ES-I3 (cell line): ENCODE data around the gene KLK15.
A peak's percentile ranks its signal among the peaks of the same experiment; 100 is the strongest.

Source experiments
- H3K36me3 ChIP-seq: 2 replicates; pipeline ENCODE4 v1.6.1; 2013; ENCODE audit warnings: mild to moderate bottlenecking, low read length, control low read depth, moderate library complexity; ENCODE audit not compliant: insufficient read depth
- H3K4me1 ChIP-seq: 2 replicates; pipeline ENCODE4 v1.6.1; 2013; ENCODE audit warnings: mild to moderate bottlenecking, control low read depth, low read length; ENCODE audit not compliant: insufficient read depth
- H3K9ac ChIP-seq: 2 replicates; pipeline ENCODE4 v1.6.1; 2013; ENCODE audit warnings: low read depth, mild to moderate bottlenecking, low read length, moderate library complexity
- H3K9me3 ChIP-seq: 2 replicates; pipeline ENCODE4 v1.6.1; 2013; ENCODE audit warnings: mild to moderate bottlenecking, low read length, moderate library complexity; ENCODE audit not compliant: control insufficient read depth, insufficient read depth

Gene KLK15

GRCh38 chr19:50858886-50859285 is 25.5 kb upstream of the KLK15 start:
- H3K4me1 ChIP-seq: 0 out of 2 replicates have a peak, but pooled peaks cover 3% of the 10 kb centered on the region
- H3K9me3 ChIP-seq: peaks cover 11% of the 10 kb centered on the region
- H3K36me3 ChIP-seq: no peaks in the 10 kb centered on the region
- no peak overlapping the region for H3K9ac ChIP-seq

GRCh38 chr19:50857366-50857765 is 24.0 kb upstream of the KLK15 start:
- H3K36me3 ChIP-seq: no peaks in the 10 kb centered on the region
- H3K4me1 ChIP-seq: 0 out of 2 replicates have a peak, but pooled peaks cover 3% of the 10 kb centered on the region
- no peak overlapping the region for H3K9ac ChIP-seq
- H3K9me3 ChIP-seq: peaks cover 11% of the 10 kb centered on the region

- 0 out of 2 replicates have a peak, but pooled peaks cover 3% of the 10 kb centered on the region for H3K4me1 ChIP-seq
- no peaks in the 10 kb centered on the region for H3K36me3 ChIP-seq
- H3K9ac ChIP-seq: no peak within 1 kb of the TSS
- H3K9me3 ChIP-seq: no peaks in the 10 kb centered on the region
Observed at GRCh38 chr19:50854636-50855410, 21.4 kb upstream of the KLK15 start, which contains the start of gene KLK3. Gene KLK3, plus strand, starts transcription at chr19:50854915. Its CDS starts 41 bp downstream, at chr19:50854956.

GRCh38 chr19:50851620-50852019 is 18.2 kb upstream of the KLK15 start:
- Histone ChIP-seq H3K36me3 (no peaks in the 10 kb centered on the region), H3K9me3 (no peaks in the 10 kb centered on the region), H3K4me1 (no peaks in the 10 kb centered on the region), H3K9ac (no peak overlapping the region)

GRCh38 chr19:50850738-50851137 is 17.4 kb upstream of the KLK15 start:
- Histone ChIP-seq H3K4me1 (no peaks in the 10 kb centered on the region), H3K36me3 (no peaks in the 10 kb centered on the region), H3K9me3 (no peaks in the 10 kb centered on the region)

GRCh38 chr19:50844296-50844935 is 11.0 kb upstream of the KLK15 start:
- H3K9ac ChIP-seq: no peak overlapping the region
- H3K4me1 ChIP-seq: peaks cover 6% of the 10 kb centered on the region; the same call in 1 of the 2 replicates
- H3K36me3 ChIP-seq: no peaks in the 10 kb centered on the region
- no peaks in the 10 kb centered on the region; the same call in 1 of the 2 replicates for H3K9me3 ChIP-seq

More at GRCh38 chr19:50850738-50851137, 17.4 kb upstream of the KLK15 start:
- no peak overlapping the region for H3K9ac ChIP-seq

GRCh38 chr19:50843701-50844221 is 10.4 kb upstream of the KLK15 start:
- H3K9me3 ChIP-seq: no peaks in the 10 kb centered on the region; the same call in 1 of the 2 replicates
- H3K4me1 ChIP-seq: peaks cover 6% of the 10 kb centered on the region; the same call in 1 of the 2 replicates
- H3K9ac ChIP-seq: no peak overlapping the region
- no peaks in the 10 kb centered on the region for H3K36me3 ChIP-seq

GRCh38 chr19:50843205-50843604 is 9.8 kb upstream of the KLK15 start:
- H3K9me3 ChIP-seq: no peaks in the 10 kb centered on the region; the same call in 1 of the 2 replicates
- H3K36me3 ChIP-seq: no peaks in the 10 kb centered on the region
- no peak overlapping the region for H3K9ac ChIP-seq
- peaks cover 6% of the 10 kb centered on the region; the same call in 1 of the 2 replicates for H3K4me1 ChIP-seq

GRCh38 chr19:50842130-50842529 is 8.8 kb upstream of the KLK15 start:
- no peak overlapping the region for H3K9ac ChIP-seq
- H3K36me3 ChIP-seq: no peaks in the 10 kb centered on the region
- peaks cover 6% of the 10 kb centered on the region; the same call in 1 of the 2 replicates for H3K4me1 ChIP-seq
- H3K9me3 ChIP-seq: no peaks in the 10 kb centered on the region; the same call in 1 of the 2 replicates

- H3K9ac ChIP-seq: no peak overlapping the region
- no peaks in the 10 kb centered on the region; the same call in 1 of the 2 replicates for H3K9me3 ChIP-seq
- peaks cover 6% of the 10 kb centered on the region; the same call in 1 of the 2 replicates for H3K4me1 ChIP-seq
- no peaks in the 10 kb centered on the region for H3K36me3 ChIP-seq
Observed at GRCh38 chr19:50839712-50840655, 6.6 kb upstream of the KLK15 start.

GRCh38 chr19:50838239-50838638 is 4.9 kb upstream of the KLK15 start:
- Histone ChIP-seq H3K36me3 (no peaks in the 10 kb centered on the region), H3K9ac (no peak overlapping the region), H3K9me3 (no peaks in the 10 kb centered on the region; the same call in 1 of the 2 replicates), H3K4me1 (no peaks in the 10 kb centered on the region)

- no peaks in the 10 kb centered on the region for H3K36me3 ChIP-seq
- no peaks in the 10 kb centered on the region; the same call in 1 of the 2 replicates for H3K9me3 ChIP-seq
- no peaks in the 10 kb centered on the region for H3K4me1 ChIP-seq
- no peak overlapping the region for H3K9ac ChIP-seq
Observed at GRCh38 chr19:50837300-50837699, 3.9 kb upstream of the KLK15 start.

GRCh38 chr19:50836543-50837195 is 3.3 kb upstream of the KLK15 start:
- peak overlapping the region; percentile 72; the same call in 1 of the 2 replicates for H3K9ac ChIP-seq
- no peaks in the 10 kb centered on the region for H3K4me1 ChIP-seq
- no peaks in the 10 kb centered on the region for H3K36me3 ChIP-seq
- H3K9me3 ChIP-seq: no peaks in the 10 kb centered on the region
